Endothelial cell of umbilical vein (primary cell): ENCODE data around the gene CALHM5. TPM values are rescaled to one million over a fixed set of nuclear protein-coding genes. Genes with fewer than 3 reads are reported as not detected.
A peak's percentile ranks its signal among the peaks of the same experiment; 100 is the strongest.

ENCODE experiments used
- BruUV-seq: library from RNA; stranded (reverse); fragments of 400-500 nt; replicated peaks from 2 replicates; lab custom pipeline; 2021; lab: Mats Ljungman, UMichigan
- CTCF ChIA-PET: fragments of 300-600, 350-600 bp; sonication (Branson Sonifier 250); formaldehyde crosslinking; loops from one replicate; lab custom pipeline; 2021; ENCODE audit warnings: antibody characterized with exemption, inconsistent platforms; lab: Charles Lee
- POLR2A ChIA-PET: fragments of 300-600, 350-600 bp; sonication (Branson Sonifier 250); formaldehyde crosslinking; loops from one replicate; lab custom pipeline; 2021; ENCODE audit warnings: antibody characterized with exemption, inconsistent platforms; lab: Charles Lee
- DNase-seq: peaks from one replicate; pipeline ENCODE4 v3.0.0-alpha.2; 2011; ENCODE audit warnings: low read depth, low spot score
- FAIRE-seq: peaks from 2 replicates; lab custom pipeline; 2011; peaks lifted over from hg19 to GRCh38; lab: Jason Lieb, UNC
- H2AFZ ChIP-seq: 2 replicates; pipeline ENCODE4 v1.6.0; 2012; ENCODE audit warnings: low read depth, low read length, control low read depth, inconsistent platforms
- H3K27ac ChIP-seq: 2 replicates; pipeline ENCODE4 v1.5.1; 2011; ENCODE audit warnings: low read depth, mild to moderate bottlenecking, control low read depth, low read length, moderate library complexity; ENCODE audit not compliant: insufficient read depth
- H3K27me3 ChIP-seq, 2 experiments: 2 replicates each; pipeline versions ENCODE4 v1.6.0 to v1.6.1; 2011; ENCODE audit warnings: low read length in 2 of 2, mixed read lengths in 1 of 2; ENCODE audit not compliant: control insufficient read depth in 2 of 2, insufficient read depth in 2 of 2
- H3K36me3 ChIP-seq, 2 experiments: 2 replicates in 1 of 2; 3 replicates in 1 of 2; pipeline ENCODE4 v1.5.1; 2011; ENCODE audit warnings: low read length in 2 of 2, mild to moderate bottlenecking in 1 of 2, moderate library complexity in 1 of 2; ENCODE audit not compliant: control insufficient read depth in 2 of 2, insufficient read depth in 2 of 2; ENCODE audit errors: extremely low read depth in 1 of 2
- H3K4me1 ChIP-seq: 3 replicates; pipeline ENCODE4 v1.5.1; 2011; ENCODE audit warnings: mild to moderate bottlenecking, low read length; ENCODE audit not compliant: control insufficient read depth, insufficient read depth; ENCODE audit errors: extremely low read depth
- H3K4me2 ChIP-seq: 2 replicates; pipeline ENCODE4 v1.6.1; 2011; ENCODE audit warnings: low read length, control low read depth, mixed read lengths; ENCODE audit not compliant: insufficient read depth
- H3K4me3 ChIP-seq, 3 experiments: fragments of 200-600 bp in 1 of 3; sonication (generic), shearing (Covaris generic) in 1 of 3; replicated peaks in 1 of 3; 2 replicates each; pipeline ENCODE4 v1.5.1; 2011 to 2016; ENCODE audit warnings: control low read depth in 3 of 3, low read length in 3 of 3, mild to moderate bottlenecking in 2 of 3, inconsistent platforms in 1 of 3, low read depth in 1 of 3, moderate library complexity in 1 of 3; ENCODE audit not compliant: insufficient read depth in 1 of 3
- H3K79me2 ChIP-seq: 2 replicates; pipeline ENCODE4 v1.6.0; 2012; ENCODE audit warnings: low read length, inconsistent platforms; ENCODE audit not compliant: control insufficient read depth, insufficient read depth
- H3K9ac ChIP-seq: replicated peaks from 2 replicates; pipeline ENCODE3; 2011; ENCODE audit warnings: low read length, control low read depth; ENCODE audit not compliant: insufficient read depth; ENCODE audit errors: extremely low read depth
- H3K9me1 ChIP-seq: replicated peaks from 3 replicates; pipeline ENCODE4 v1.6.0; 2011; ENCODE audit warnings: mild to moderate bottlenecking, low read length; ENCODE audit not compliant: control insufficient read depth, insufficient read depth; ENCODE audit errors: extremely low read depth
- H3K9me3 ChIP-seq: replicated peaks from 2 replicates; pipeline ENCODE4 v1.5.1; 2012; ENCODE audit warnings: low read length, inconsistent platforms; ENCODE audit not compliant: control insufficient read depth, insufficient read depth
- H4K20me1 ChIP-seq: replicated peaks from 2 replicates; pipeline ENCODE3; 2011; ENCODE audit warnings: mild to moderate bottlenecking, low read length; ENCODE audit not compliant: control insufficient read depth, insufficient read depth; ENCODE audit errors: extremely low read depth
- CTCF ChIP-seq, 2 donors: IDR thresholded peaks; 1 replicate in 1 of 2; 2 replicates in 1 of 2; pipeline ENCODE4 v1.5.1; 2011; ENCODE audit warnings: low read length in 2 of 2, mild to moderate bottlenecking in 2 of 2, moderate library complexity in 2 of 2, control low read depth in 1 of 2, inconsistent platforms in 1 of 2, low read depth in 1 of 2; ENCODE audit not compliant: insufficient read depth in 1 of 2; ENCODE audit errors: extremely low read depth in 1 of 2
- EZH2 ChIP-seq: IDR thresholded peaks from 2 replicates; pipeline ENCODE4 v1.6.1; 2012; ENCODE audit warnings: borderline replicate concordance, low read depth, mild to moderate bottlenecking, moderate library complexity, low read length, inconsistent platforms; ENCODE audit not compliant: severe bottlenecking
- FOS ChIP-seq: IDR thresholded peaks from 2 replicates; pipeline ENCODE4 v1.6.1; 2011; ENCODE audit warnings: mild to moderate bottlenecking, low read length, moderate library complexity, borderline replicate concordance; ENCODE audit not compliant: insufficient read depth
- GATA2 ChIP-seq: IDR thresholded peaks from 2 replicates; pipeline ENCODE4 v1.7.0; 2011; ENCODE audit warnings: low read depth, mild to moderate bottlenecking, moderate library complexity, mixed read lengths, low read length; ENCODE audit not compliant: insufficient read length, insufficient read depth
- JUN ChIP-seq: IDR thresholded peaks from 2 replicates; pipeline ENCODE4 v1.6.1; 2011; ENCODE audit warnings: borderline replicate concordance, low read depth; ENCODE audit not compliant: insufficient read length, insufficient read depth
- MAX ChIP-seq: IDR thresholded peaks from 2 replicates; pipeline ENCODE4 v1.6.1; 2011; ENCODE audit not compliant: insufficient read depth, insufficient read length
- MYC ChIP-seq: IDR thresholded peaks from one replicate; pipeline ENCODE4 v1.6.1; 2011; ENCODE audit warnings: mild to moderate bottlenecking, low read depth, low read length
- POLR2A ChIP-seq: IDR thresholded peaks from 2 replicates; pipeline ENCODE4 v1.6.1; 2012; ENCODE audit warnings: low read depth, mild to moderate bottlenecking, control low read depth, low read length
- POLR2AphosphoS5 ChIP-seq: IDR thresholded peaks from 2 replicates; pipeline ENCODE4 v1.6.1; 2012; ENCODE audit warnings: low read depth, mild to moderate bottlenecking, control low read depth, low read length, moderate library complexity; ENCODE audit not compliant: insufficient read depth
- dilution Hi-C: fragments of 300-500 bp; cut with MboI; formaldehyde crosslinking; loops from one replicate; pipeline ENCODE4 v1.15.0; 2019; ENCODE audit warnings: low sequenced_read_pairs; ENCODE audit not compliant: extremely low pct_ligation_motif_present
- intact Hi-C: fragments of 100-400 bp; cut with micrococcal nuclease; formaldehyde crosslinking; loops from one replicate; pipeline ENCODE4 v1.10.0; 2022
- polyA plus RNA-seq, 4 experiments: library from polyadenylated mRNA; depleted of rRNA in 3 of 4; stranded (reverse) in 3 of 4; unstranded in 1 of 4; fragments of >200 nt; gene quantifications; 2 replicates each; pipeline versions ENCODE4 v1.2.1 to v1.2.3, GENCODE V29; 2011 to 2012; ENCODE audit warnings: missing spikeins in 1 of 4
- total RNA-seq: library from RNA; stranded (reverse); gene quantifications from 2 replicates; pipeline ENCODE4 v1.2.3, GENCODE V29; 2021

The CALHM5 gene
- total and polyA plus RNA-seq, 2 donors (not counting 3 experiments of a cell fraction or from before 2014, with no cell fraction given), result 4.5 to 6.6 TPM

GRCh38 chr6:116508527-116508926 is 2.9 kb upstream of the CALHM5 start:
- FAIRE-seq (no peak), DNase-seq (no peak)
- Histone ChIP-seq H3K4me2 (no peak overlapping the region), H3K79me2 (peaks cover 6% of the 10 kb centered on the region), H3K9me1 (no peaks in the 10 kb centered on the region), H3K9ac (no peak overlapping the region), H3K4me1 (peaks cover 16% of the 10 kb centered on the region), H3K27me3 (no peaks in the 10 kb centered on the region), H4K20me1 (no peaks in the 10 kb centered on the region), H3K36me3 (no peaks in the 10 kb centered on the region), H2AFZ (no peak overlapping the region), H3K4me3 (no peak overlapping the region), H3K27ac (no peak overlapping the region), H3K9me3 (no peaks in the 10 kb centered on the region)
- no TSS peak for BruUV-seq
- CTCF ChIA-PET, result no interaction called here
- POLR2A ChIA-PET, result interaction anchor here (0.6 kb wide), 1 partner anchor 219 kb away, joined by 3 read pairs; no protein-coding TSS in a partner anchor
- dilution Hi-C loops, result no loop called here
- TF ChIP-seq CTCF (IDR thresholded peaks at IDR 0.05; ENCODE audit: extremely low read depth in 1 of 2, insufficient read depth in 1 of 2, low read depth in 1 of 2, low read length in 2 of 2) (no peak), FOS (no peak), MYC (no peak), JUN (no peak)
- intact Hi-C loops, result no loop called here

GRCh38 chr6:116512111-116512559 is 696 bp downstream of the CALHM5 start:
- H3K9me1 ChIP-seq, result no peaks in the 10 kb centered on the region
- no peaks in the 10 kb centered on the region for H3K27me3 ChIP-seq
- TF ChIP-seq EZH2, result no peak
- TF ChIP-seq JUN, result no peak
- no peak for TF ChIP-seq POLR2AphosphoS5
- TF ChIP-seq GATA2, result no peak
- TF ChIP-seq MYC, result no peak
- no peak for TF ChIP-seq FOS
- TF ChIP-seq POLR2A, result no peak
- no peak for TF ChIP-seq MAX
- TF ChIP-seq CTCF (IDR thresholded peaks at IDR 0.05; ENCODE audit: extremely low read depth in 1 of 2, insufficient read depth in 1 of 2, low read depth in 1 of 2, low read length in 2 of 2), result no peak
- peaks cover 19% of the 10 kb centered on the region for H3K4me1 ChIP-seq
- no TSS peak for BruUV-seq
- H4K20me1 ChIP-seq, result no peaks in the 10 kb centered on the region
- peak overlapping the region; percentile 95 for H3K9ac ChIP-seq
- no peaks in the 10 kb centered on the region for H3K9me3 ChIP-seq
- DNase-seq (no peak), FAIRE-seq (peak; percentile 4)
- ChIA-PET POLR2A (interaction anchor here (0.7 to 1.2 kb wide), 3 partner anchors 59 to 232 kb away, joined by 3 to 4 read pairs (median 4); partner anchors contain the start of genes DSE, RWDD1 and TSPYL1), CTCF (interaction anchor here (0.6 to 6.2 kb wide), 64 partner anchors 10 to 335 kb away, joined by 3 to 72 read pairs (median 5); partner anchors contain the start of genes CALHM6, DSE, RSPH4A and RWDD1)
- peak overlapping the region; percentile 26 to 82 (median 35) for H3K4me3 ChIP-seq
- H3K79me2 ChIP-seq, result peaks cover 8% of the 10 kb centered on the region
- intact Hi-C loops (loop anchor here (5.0 kb wide), 2 partner anchors 140 to 295 kb away; partner anchors contain the start of gene DSE), dilution Hi-C loops (no loop called here)
- peak overlapping the region; percentile 95 for H3K27ac ChIP-seq
- peaks cover 8 to 11% of the 10 kb centered on the region in 2 experiments for H3K36me3 ChIP-seq
- peak overlapping the region; percentile 89 for H3K4me2 ChIP-seq
- peak overlapping the region; percentile 82 for H2AFZ ChIP-seq
